ENCODE results near the gene OTUB1. TPM values are rescaled to one million over a fixed set of nuclear protein-coding genes. Genes with fewer than 3 reads are reported as not detected.

Gene OTUB1
- total and polyA plus RNA-seq, 9 of the 15 experiments (the other 6 are each of a cell fraction or from before 2014, with no cell fraction given) = 29.5 to 134 (median 66.1) TPM

DNA sequence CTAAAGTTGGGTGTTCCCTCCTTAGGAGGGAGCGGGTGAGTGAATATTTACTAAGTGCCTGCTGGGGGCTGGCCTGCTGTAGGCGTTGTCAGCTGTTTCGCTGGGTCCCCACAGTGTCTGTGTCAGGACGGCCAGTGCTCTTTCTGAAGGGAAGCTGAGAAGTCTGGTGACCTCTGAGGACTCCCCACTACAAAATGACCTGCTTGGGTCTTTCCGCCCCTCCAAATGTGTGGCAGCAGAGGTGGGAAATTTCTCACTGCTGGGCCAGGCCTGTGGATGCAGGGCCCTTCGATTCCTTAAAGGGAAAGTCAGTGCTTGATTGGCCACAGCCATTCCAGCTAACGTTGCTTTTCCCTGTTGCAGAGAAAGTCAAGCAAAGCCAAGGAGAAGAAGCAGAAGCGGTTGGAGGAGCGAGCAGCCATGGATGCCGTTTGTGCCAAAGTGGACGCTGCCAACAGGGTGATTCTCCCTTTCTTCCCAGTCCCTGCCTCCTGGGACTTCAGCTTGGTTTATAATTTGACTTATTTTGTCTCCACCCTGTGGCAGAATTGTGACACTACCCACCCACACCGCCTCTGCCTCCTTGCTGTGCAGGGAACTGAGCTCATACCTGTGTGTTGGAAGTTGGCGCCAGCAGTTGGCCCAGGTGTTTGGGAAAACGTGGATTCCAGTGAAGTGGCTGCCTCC, 40.6 kb upstream of the OTUB1 start:
- in situ Hi-C loops (cut with MboI) (loop anchor here (10.0 kb wide), 1 partner anchor 111 kb away; the partner anchor contains the start of gene MARK2), intact Hi-C loops (cut with micrococcal nuclease) (loop anchor here (1.0 kb wide), 1 partner anchor 108 kb away; no protein-coding TSS in a partner anchor)
- ATAC-seq (peak; percentile 89), DNase-seq (ENCODE audit: extremely low read depth in 1 of 4, low spot score in 3 of 4) (peak; percentile 58 to 67 (median 62)), FAIRE-seq (peak; percentile 80)
- Histone ChIP-seq H2AFZ (ENCODE audit: low read depth, low read length) (no peak overlapping the region), H3K36me3 (ENCODE audit: control insufficient read depth, insufficient read depth, low read length) (peaks cover 79% of the 10 kb centered on the region), H3K9me3 (replicated peaks; ENCODE audit: control insufficient read depth, insufficient read depth, low read depth, low read length) (no peaks in the 10 kb centered on the region), H3K9me1 (ENCODE audit: control insufficient read depth, insufficient read depth, low read length) (peaks cover 4% of the 10 kb centered on the region), H3K4me1 (replicated peaks in 1 of 2; ENCODE audit: control insufficient read depth in 2 of 2, insufficient read depth in 2 of 2, low read length in 2 of 2) (peaks cover 35 to 40% of the 10 kb centered on the region in 2 experiments), H3K4me3 (no peak overlapping the region), H3K9ac (ENCODE audit: insufficient read depth in 1 of 2, low read depth in 2 of 2, low read length in 2 of 2) (peak overlapping the region in 1 of 2 experiments; percentile 71; a peak in 1 of 4 replicates), H4K20me1 (replicated peaks; ENCODE audit: control insufficient read depth, insufficient read depth, low read length) (peaks cover 15% of the 10 kb centered on the region), H3K79me2 (ENCODE audit: control insufficient read depth, insufficient read depth, low read length) (peaks cover 49% of the 10 kb centered on the region), H3K27me3 (ENCODE audit: control insufficient read depth in 2 of 2, insufficient read depth in 2 of 2, low read length in 2 of 2) (no peaks in the 10 kb centered on the region), H3K4me2 (ENCODE audit: insufficient read depth, low read length) (no peak overlapping the region), H3K27ac (ENCODE audit: extremely low read depth, low read depth, low read length) (no peak overlapping the region; the same call in 2 of the 3 replicates)
- ChIA-PET POLR2A (interaction anchor here (0.6 to 3.4 kb wide), 10 partner anchors 9 to 379 kb away, joined by 3 to 14 read pairs (median 3); no protein-coding TSS in a partner anchor), CTCF (ENCODE audit: low intra/inter-chr PET ratio) (interaction anchor here (0.5 to 2.0 kb wide), 4 partner anchors 28 to 315 kb away, joined by 3 to 21 read pairs (median 4); partner anchors contain the start of gene RCOR2)
- 59% methylated on average over 14 of the region's 14 CpGs for WGBS (ENCODE audit: insufficient coverage, low coverage, missing lambda C conversion rate)
- no TSS peak for BruUV-seq (replicated peaks)
- TF ChIP-seq PHF21A (IDR thresholded peaks at IDR 0.05; ENCODE audit: borderline replicate concordance, low read depth) (0 out of 2 replicates have a peak, but pooled peaks have one; percentile 14), SP1 (CRISPR knock-in tag; IDR thresholded peaks at IDR 0.05) (0 out of 2 replicates have a peak, but pooled peaks have one; percentile 34), C11orf30 (IDR thresholded peaks at IDR 0.05; ENCODE audit: low read depth) (no peak), RAD21 (CRISPR knock-in tag; conservative IDR thresholded peaks at IDR 0.05 in 1 of 2, IDR thresholded peaks at IDR 0.05 in 1 of 2) (peak; percentile 72 to 79), ELF4 (CRISPR knock-in tag; IDR thresholded peaks at IDR 0.05) (no peak)
- TF ChIP-seq, protein P1, sequence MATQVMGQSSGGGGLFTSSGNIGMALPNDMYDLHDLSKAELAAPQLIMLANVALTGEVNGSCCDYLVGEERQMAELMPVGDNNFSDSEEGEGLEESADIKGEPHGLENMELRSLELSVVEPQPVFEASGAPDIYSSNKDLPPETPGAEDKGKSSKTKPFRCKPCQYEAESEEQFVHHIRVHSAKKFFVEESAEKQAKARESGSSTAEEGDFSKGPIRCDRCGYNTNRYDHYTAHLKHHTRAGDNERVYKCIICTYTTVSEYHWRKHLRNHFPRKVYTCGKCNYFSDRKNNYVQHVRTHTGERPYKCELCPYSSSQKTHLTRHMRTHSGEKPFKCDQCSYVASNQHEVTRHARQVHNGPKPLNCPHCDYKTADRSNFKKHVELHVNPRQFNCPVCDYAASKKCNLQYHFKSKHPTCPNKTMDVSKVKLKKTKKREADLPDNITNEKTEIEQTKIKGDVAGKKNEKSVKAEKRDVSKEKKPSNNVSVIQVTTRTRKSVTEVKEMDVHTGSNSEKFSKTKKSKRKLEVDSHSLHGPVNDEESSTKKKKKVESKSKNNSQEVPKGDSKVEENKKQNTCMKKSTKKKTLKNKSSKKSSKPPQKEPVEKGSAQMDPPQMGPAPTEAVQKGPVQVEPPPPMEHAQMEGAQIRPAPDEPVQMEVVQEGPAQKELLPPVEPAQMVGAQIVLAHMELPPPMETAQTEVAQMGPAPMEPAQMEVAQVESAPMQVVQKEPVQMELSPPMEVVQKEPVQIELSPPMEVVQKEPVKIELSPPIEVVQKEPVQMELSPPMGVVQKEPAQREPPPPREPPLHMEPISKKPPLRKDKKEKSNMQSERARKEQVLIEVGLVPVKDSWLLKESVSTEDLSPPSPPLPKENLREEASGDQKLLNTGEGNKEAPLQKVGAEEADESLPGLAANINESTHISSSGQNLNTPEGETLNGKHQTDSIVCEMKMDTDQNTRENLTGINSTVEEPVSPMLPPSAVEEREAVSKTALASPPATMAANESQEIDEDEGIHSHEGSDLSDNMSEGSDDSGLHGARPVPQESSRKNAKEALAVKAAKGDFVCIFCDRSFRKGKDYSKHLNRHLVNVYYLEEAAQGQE (IDR thresholded peaks at IDR 0.05; ENCODE audit: borderline replicate concordance) = peak; percentile 67
- TF ChIP-seq, protein P1 (CRISPR knock-in tag; IDR thresholded peaks at IDR 0.05; ENCODE audit: low read depth) = no peak
- TF ChIP-seq, protein P2, sequence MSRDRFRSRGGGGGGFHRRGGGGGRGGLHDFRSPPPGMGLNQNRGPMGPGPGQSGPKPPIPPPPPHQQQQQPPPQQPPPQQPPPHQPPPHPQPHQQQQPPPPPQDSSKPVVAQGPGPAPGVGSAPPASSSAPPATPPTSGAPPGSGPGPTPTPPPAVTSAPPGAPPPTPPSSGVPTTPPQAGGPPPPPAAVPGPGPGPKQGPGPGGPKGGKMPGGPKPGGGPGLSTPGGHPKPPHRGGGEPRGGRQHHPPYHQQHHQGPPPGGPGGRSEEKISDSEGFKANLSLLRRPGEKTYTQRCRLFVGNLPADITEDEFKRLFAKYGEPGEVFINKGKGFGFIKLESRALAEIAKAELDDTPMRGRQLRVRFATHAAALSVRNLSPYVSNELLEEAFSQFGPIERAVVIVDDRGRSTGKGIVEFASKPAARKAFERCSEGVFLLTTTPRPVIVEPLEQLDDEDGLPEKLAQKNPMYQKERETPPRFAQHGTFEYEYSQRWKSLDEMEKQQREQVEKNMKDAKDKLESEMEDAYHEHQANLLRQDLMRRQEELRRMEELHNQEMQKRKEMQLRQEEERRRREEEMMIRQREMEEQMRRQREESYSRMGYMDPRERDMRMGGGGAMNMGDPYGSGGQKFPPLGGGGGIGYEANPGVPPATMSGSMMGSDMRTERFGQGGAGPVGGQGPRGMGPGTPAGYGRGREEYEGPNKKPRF (IDR thresholded peaks at IDR 0.05; ENCODE audit: low read depth, low read length) = no peak
- TF ChIP-seq, protein P3, sequence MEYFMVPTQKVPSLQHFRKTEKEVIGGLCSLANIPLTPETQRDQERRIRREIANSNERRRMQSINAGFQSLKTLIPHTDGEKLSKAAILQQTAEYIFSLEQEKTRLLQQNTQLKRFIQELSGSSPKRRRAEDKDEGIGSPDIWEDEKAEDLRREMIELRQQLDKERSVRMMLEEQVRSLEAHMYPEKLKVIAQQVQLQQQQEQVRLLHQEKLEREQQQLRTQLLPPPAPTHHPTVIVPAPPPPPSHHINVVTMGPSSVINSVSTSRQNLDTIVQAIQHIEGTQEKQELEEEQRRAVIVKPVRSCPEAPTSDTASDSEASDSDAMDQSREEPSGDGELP (CRISPR knock-in tag; IDR thresholded peaks at IDR 0.05; ENCODE audit: borderline replicate concordance) = peak; percentile 34; the same call in 1 of the 2 replicates

Measured in K562 (cell line).